Measurements from ENCODE around the gene NPVF. TPM values are rescaled to one million over a fixed set of nuclear protein-coding genes. Genes with fewer than 3 reads are reported as not detected.

Gene NPVF
- total RNA-seq, 1 experiment from 2014 or later: not detected

DNA sequence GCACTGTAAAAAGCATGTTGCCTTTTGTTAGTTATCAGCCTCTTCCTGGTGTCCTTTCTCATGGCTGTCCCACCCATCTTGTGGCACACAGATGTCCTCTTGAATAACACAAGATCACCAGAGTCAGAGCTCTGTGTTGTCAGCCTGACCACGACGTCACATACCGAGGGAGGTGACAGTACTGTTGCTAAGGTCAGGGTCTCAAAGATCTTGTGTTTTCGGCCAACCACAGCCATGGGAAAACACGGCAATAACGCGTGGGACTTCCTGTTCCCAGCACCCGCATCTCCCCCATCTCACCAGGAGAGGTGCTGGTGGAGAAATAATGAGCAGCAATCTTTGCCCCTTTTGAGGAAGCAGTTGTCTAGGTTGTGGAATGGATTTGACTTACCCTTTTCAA is 40.4 kb downstream of the NPVF start:
- no TSS peak for BruUV-seq (replicated peaks)
- Histone ChIP-seq H3K4me1 (ENCODE audit: control insufficient read depth, insufficient read depth, low read length) (no peaks in the 10 kb centered on the region), H3K27me3 (ENCODE audit: control insufficient read depth, insufficient read depth, low read length) (peaks cover 4% of the 10 kb centered on the region; the same call in 1 of the 2 replicates), H3K9me3 (ENCODE audit: control insufficient read depth, insufficient read depth, low read depth, low read length) (no peaks in the 10 kb centered on the region), H3K4me3 (ENCODE audit: low read depth in 2 of 2, low read length in 2 of 2) (no peak overlapping the region), H3K36me3 (ENCODE audit: control insufficient read depth, insufficient read depth, low read length) (no peaks in the 10 kb centered on the region), H3K27ac (ENCODE audit: low read length) (no peak overlapping the region)
- ChIA-PET POLR2A (no interaction called here), CTCF (interaction anchor here (1.1 kb wide), 1 partner anchor 29 kb away, joined by 3 read pairs; no protein-coding TSS in a partner anchor)
- TF ChIP-seq SIN3A (IDR thresholded peaks at IDR 0.05; ENCODE audit: borderline replicate concordance, insufficient read depth, low read depth, low read length) (no peak), POLR2AphosphoS5 (IDR thresholded peaks at IDR 0.05; ENCODE audit: low read depth, low read length) (no peak), TCF7L2 (IDR thresholded peaks at IDR 0.05; ENCODE audit: low read depth, low read length) (no peak)
- TF ChIP-seq, protein P1, sequence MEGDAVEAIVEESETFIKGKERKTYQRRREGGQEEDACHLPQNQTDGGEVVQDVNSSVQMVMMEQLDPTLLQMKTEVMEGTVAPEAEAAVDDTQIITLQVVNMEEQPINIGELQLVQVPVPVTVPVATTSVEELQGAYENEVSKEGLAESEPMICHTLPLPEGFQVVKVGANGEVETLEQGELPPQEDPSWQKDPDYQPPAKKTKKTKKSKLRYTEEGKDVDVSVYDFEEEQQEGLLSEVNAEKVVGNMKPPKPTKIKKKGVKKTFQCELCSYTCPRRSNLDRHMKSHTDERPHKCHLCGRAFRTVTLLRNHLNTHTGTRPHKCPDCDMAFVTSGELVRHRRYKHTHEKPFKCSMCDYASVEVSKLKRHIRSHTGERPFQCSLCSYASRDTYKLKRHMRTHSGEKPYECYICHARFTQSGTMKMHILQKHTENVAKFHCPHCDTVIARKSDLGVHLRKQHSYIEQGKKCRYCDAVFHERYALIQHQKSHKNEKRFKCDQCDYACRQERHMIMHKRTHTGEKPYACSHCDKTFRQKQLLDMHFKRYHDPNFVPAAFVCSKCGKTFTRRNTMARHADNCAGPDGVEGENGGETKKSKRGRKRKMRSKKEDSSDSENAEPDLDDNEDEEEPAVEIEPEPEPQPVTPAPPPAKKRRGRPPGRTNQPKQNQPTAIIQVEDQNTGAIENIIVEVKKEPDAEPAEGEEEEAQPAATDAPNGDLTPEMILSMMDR (IDR thresholded peaks at IDR 0.05): no peak
- TF ChIP-seq, protein P2, sequence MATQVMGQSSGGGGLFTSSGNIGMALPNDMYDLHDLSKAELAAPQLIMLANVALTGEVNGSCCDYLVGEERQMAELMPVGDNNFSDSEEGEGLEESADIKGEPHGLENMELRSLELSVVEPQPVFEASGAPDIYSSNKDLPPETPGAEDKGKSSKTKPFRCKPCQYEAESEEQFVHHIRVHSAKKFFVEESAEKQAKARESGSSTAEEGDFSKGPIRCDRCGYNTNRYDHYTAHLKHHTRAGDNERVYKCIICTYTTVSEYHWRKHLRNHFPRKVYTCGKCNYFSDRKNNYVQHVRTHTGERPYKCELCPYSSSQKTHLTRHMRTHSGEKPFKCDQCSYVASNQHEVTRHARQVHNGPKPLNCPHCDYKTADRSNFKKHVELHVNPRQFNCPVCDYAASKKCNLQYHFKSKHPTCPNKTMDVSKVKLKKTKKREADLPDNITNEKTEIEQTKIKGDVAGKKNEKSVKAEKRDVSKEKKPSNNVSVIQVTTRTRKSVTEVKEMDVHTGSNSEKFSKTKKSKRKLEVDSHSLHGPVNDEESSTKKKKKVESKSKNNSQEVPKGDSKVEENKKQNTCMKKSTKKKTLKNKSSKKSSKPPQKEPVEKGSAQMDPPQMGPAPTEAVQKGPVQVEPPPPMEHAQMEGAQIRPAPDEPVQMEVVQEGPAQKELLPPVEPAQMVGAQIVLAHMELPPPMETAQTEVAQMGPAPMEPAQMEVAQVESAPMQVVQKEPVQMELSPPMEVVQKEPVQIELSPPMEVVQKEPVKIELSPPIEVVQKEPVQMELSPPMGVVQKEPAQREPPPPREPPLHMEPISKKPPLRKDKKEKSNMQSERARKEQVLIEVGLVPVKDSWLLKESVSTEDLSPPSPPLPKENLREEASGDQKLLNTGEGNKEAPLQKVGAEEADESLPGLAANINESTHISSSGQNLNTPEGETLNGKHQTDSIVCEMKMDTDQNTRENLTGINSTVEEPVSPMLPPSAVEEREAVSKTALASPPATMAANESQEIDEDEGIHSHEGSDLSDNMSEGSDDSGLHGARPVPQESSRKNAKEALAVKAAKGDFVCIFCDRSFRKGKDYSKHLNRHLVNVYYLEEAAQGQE (IDR thresholded peaks at IDR 0.05; ENCODE audit: insufficient read depth in 1 of 2, low read depth in 2 of 2, low read length in 1 of 2): no peak
- intact Hi-C loops (cut with micrococcal nuclease; ENCODE audit: unreplicated experiment) (no loop called here), in situ Hi-C loops (cut with HindIII; ENCODE audit: low pct_unique_long_range_greater_than_20kb, low sequenced_read_pairs) (no loop called here)
- DNase-seq (ENCODE audit: low read depth, low spot score): no peak
- no peak for ATAC-seq

- ChIA-PET POLR2A (no interaction called here), CTCF (interaction anchor here (0.8 kb wide), 1 partner anchor 29 kb away, joined by 3 read pairs; no protein-coding TSS in a partner anchor)
- H3K27ac ChIP-seq (ENCODE audit: low read length): no peak overlapping the region
- intact Hi-C loops (cut with micrococcal nuclease; ENCODE audit: unreplicated experiment) (no loop called here), in situ Hi-C loops (cut with HindIII; ENCODE audit: low pct_unique_long_range_greater_than_20kb, low sequenced_read_pairs) (no loop called here)
- H3K4me1 ChIP-seq (ENCODE audit: control insufficient read depth, insufficient read depth, low read length): no peaks in the 10 kb centered on the region
- no peak for ATAC-seq
- peaks cover 4% of the 10 kb centered on the region; the same call in 1 of the 2 replicates for H3K27me3 ChIP-seq (ENCODE audit: control insufficient read depth, insufficient read depth, low read length)
- no peaks in the 10 kb centered on the region for H3K36me3 ChIP-seq (ENCODE audit: control insufficient read depth, insufficient read depth, low read length)
- no peak for DNase-seq (ENCODE audit: low read depth, low spot score)
- BruUV-seq (replicated peaks): no TSS peak
- no peak overlapping the region for H3K4me3 ChIP-seq (ENCODE audit: low read depth in 2 of 2, low read length in 2 of 2)
- TF ChIP-seq, protein P2 (IDR thresholded peaks at IDR 0.05; ENCODE audit: insufficient read depth in 1 of 2, low read depth in 2 of 2, low read length in 1 of 2): no peak
- TF ChIP-seq, protein P1 (IDR thresholded peaks at IDR 0.05): no peak
- TF ChIP-seq POLR2AphosphoS5 (IDR thresholded peaks at IDR 0.05; ENCODE audit: low read depth, low read length) (no peak), TCF7L2 (IDR thresholded peaks at IDR 0.05; ENCODE audit: low read depth, low read length) (no peak), SIN3A (IDR thresholded peaks at IDR 0.05; ENCODE audit: borderline replicate concordance, insufficient read depth, low read depth, low read length) (no peak)
- no peaks in the 10 kb centered on the region for H3K9me3 ChIP-seq (ENCODE audit: control insufficient read depth, insufficient read depth, low read depth, low read length)
These were observed 41.9 kb downstream of the NPVF start for GRCh38 chr7:25186436-25186835.
